ENCODE data around the gene BIRC2.

Gene BIRC2

GRCh38 chr11:102316346-102316904, 30.6 kb upstream of the BIRC2 start:
- Mint-ChIP-seq H3K9me3 (no peaks in the 10 kb centered on the region), H3K4me3 (peak overlapping the region; percentile 79), H3K27ac (peak overlapping the region; percentile 96), H3K4me1 (peaks cover 45% of the 10 kb centered on the region), H3K36me3 (peaks cover 27% of the 10 kb centered on the region), H3K27me3 (no peaks in the 10 kb centered on the region)
- ATAC-seq (ENCODE audit: low read depth) (no peak), DNase-seq (ENCODE audit: low spot score in 2 of 2) (no peak)

- Mint-ChIP-seq H3K9me3 (no peaks in the 10 kb centered on the region), H3K27me3 (no peaks in the 10 kb centered on the region), H3K36me3 (peaks cover 33% of the 10 kb centered on the region), H3K4me1 (peaks cover 48% of the 10 kb centered on the region), H3K27ac (peak within 1 kb of the TSS; percentile 96), H3K4me3 (peak within 1 kb of the TSS; percentile 94)
- ATAC-seq (ENCODE audit: low read depth) (peak; percentile 82), DNase-seq (ENCODE audit: low spot score in 2 of 2) (peak; percentile 89 to 93)
These were observed 29.8 kb upstream of the BIRC2 start, which contains the start of gene BIRC3 for GRCh38 chr11:102317099-102317767. BIRC3 (plus strand) TSS chr11:102317484; CDS start chr11:102324510, 7,026 bp downstream.

GRCh38 chr11:102317768-102318103, 29.3 kb upstream of the BIRC2 start:
- peaks cover 34% of the 10 kb centered on the region for H3K36me3 Mint-ChIP-seq
- no peak for ATAC-seq (ENCODE audit: low read depth)

GRCh38 chr11:102318469-102318868, 28.5 kb upstream of the BIRC2 start:
- peak in 1 of 2 donors; percentile 38 for DNase-seq (ENCODE audit: low spot score in 2 of 2)
- peak; percentile 7 for ATAC-seq (ENCODE audit: low read depth)
- peak overlapping the region; percentile 96 for H3K27ac Mint-ChIP-seq
- H3K4me3 Mint-ChIP-seq = peak overlapping the region; percentile 94
- H3K27me3 Mint-ChIP-seq = no peaks in the 10 kb centered on the region
- H3K36me3 Mint-ChIP-seq = peaks cover 35% of the 10 kb centered on the region
- H3K4me1 Mint-ChIP-seq = peaks cover 42% of the 10 kb centered on the region
- no peaks in the 10 kb centered on the region for H3K9me3 Mint-ChIP-seq

More at GRCh38 chr11:102317768-102318103, 29.3 kb upstream of the BIRC2 start:
- H3K4me3 Mint-ChIP-seq = peak overlapping the region; percentile 94
- no peaks in the 10 kb centered on the region for H3K27me3 Mint-ChIP-seq
- no peak for DNase-seq (ENCODE audit: low spot score in 2 of 2)
- H3K4me1 Mint-ChIP-seq = peaks cover 48% of the 10 kb centered on the region
- peak overlapping the region; percentile 96 for H3K27ac Mint-ChIP-seq
- no peaks in the 10 kb centered on the region for H3K9me3 Mint-ChIP-seq

- ATAC-seq (ENCODE audit: low read depth) (no peak), DNase-seq (ENCODE audit: low spot score in 2 of 2) (no peak)
- Mint-ChIP-seq H3K36me3 (peaks cover 39% of the 10 kb centered on the region), H3K4me3 (peak overlapping the region; percentile 94), H3K27ac (peak overlapping the region; percentile 96), H3K27me3 (no peaks in the 10 kb centered on the region), H3K4me1 (peaks cover 39% of the 10 kb centered on the region), H3K9me3 (no peaks in the 10 kb centered on the region)
These were observed 27.5 kb upstream of the BIRC2 start for GRCh38 chr11:102319544-102319943.

GRCh38 chr11:102320188-102320587, 26.8 kb upstream of the BIRC2 start:
- H3K36me3 Mint-ChIP-seq = peaks cover 42% of the 10 kb centered on the region
- peak overlapping the region; percentile 96 for H3K27ac Mint-ChIP-seq
- H3K27me3 Mint-ChIP-seq = no peaks in the 10 kb centered on the region
- ATAC-seq (ENCODE audit: low read depth) (no peak), DNase-seq (ENCODE audit: low spot score in 2 of 2) (no peak)
- H3K4me3 Mint-ChIP-seq = peak overlapping the region; percentile 94
- no peaks in the 10 kb centered on the region for H3K9me3 Mint-ChIP-seq
- H3K4me1 Mint-ChIP-seq = peaks cover 41% of the 10 kb centered on the region

GRCh38 chr11:102320679-102321078, 26.3 kb upstream of the BIRC2 start:
- H3K4me3 Mint-ChIP-seq = peak overlapping the region; percentile 94
- no peaks in the 10 kb centered on the region for H3K27me3 Mint-ChIP-seq
- H3K4me1 Mint-ChIP-seq = peaks cover 40% of the 10 kb centered on the region
- no peak for DNase-seq (ENCODE audit: low spot score in 2 of 2)
- peak overlapping the region; percentile 96 for H3K27ac Mint-ChIP-seq
- peaks cover 42% of the 10 kb centered on the region for H3K36me3 Mint-ChIP-seq
- no peaks in the 10 kb centered on the region for H3K9me3 Mint-ChIP-seq
- no peak for ATAC-seq (ENCODE audit: low read depth)

- Mint-ChIP-seq H3K36me3 (peaks cover 48% of the 10 kb centered on the region), H3K27ac (peak overlapping the region; percentile 92), H3K9me3 (no peaks in the 10 kb centered on the region), H3K4me1 (peaks cover 37% of the 10 kb centered on the region), H3K27me3 (no peaks in the 10 kb centered on the region), H3K4me3 (peak overlapping the region; percentile 83)
- DNase-seq (ENCODE audit: low spot score in 2 of 2) (no peak), ATAC-seq (ENCODE audit: low read depth) (no peak)
These were observed 24.5 kb upstream of the BIRC2 start for GRCh38 chr11:102322560-102322959.

GRCh38 chr11:102323542-102324251, 23.3 kb upstream of the BIRC2 start:
- H3K27ac Mint-ChIP-seq = peak overlapping the region; percentile 81
- peaks cover 42% of the 10 kb centered on the region for H3K36me3 Mint-ChIP-seq

GRCh38 chr11:102325088-102325487, 21.9 kb upstream of the BIRC2 start:
- H3K4me3 Mint-ChIP-seq = peak overlapping the region; percentile 19
- no peaks in the 10 kb centered on the region for H3K27me3 Mint-ChIP-seq
- peaks cover 38% of the 10 kb centered on the region for H3K36me3 Mint-ChIP-seq
- DNase-seq (ENCODE audit: low spot score in 2 of 2) (no peak), ATAC-seq (ENCODE audit: low read depth) (peak; percentile 32)
- no peaks in the 10 kb centered on the region for H3K9me3 Mint-ChIP-seq
- H3K27ac Mint-ChIP-seq = peak overlapping the region; percentile 81
- H3K4me1 Mint-ChIP-seq = peaks cover 31% of the 10 kb centered on the region

More at GRCh38 chr11:102323542-102324251, 23.3 kb upstream of the BIRC2 start:
- Mint-ChIP-seq H3K4me3 (no peak overlapping the region), H3K27me3 (no peaks in the 10 kb centered on the region), H3K4me1 (peaks cover 33% of the 10 kb centered on the region), H3K9me3 (no peaks in the 10 kb centered on the region)
- no peak for ATAC-seq (ENCODE audit: low read depth)
- no peak for DNase-seq (ENCODE audit: low spot score in 2 of 2)

- H3K36me3 Mint-ChIP-seq = peaks cover 43% of the 10 kb centered on the region
- peaks cover 25% of the 10 kb centered on the region for H3K4me1 Mint-ChIP-seq
- H3K9me3 Mint-ChIP-seq = no peaks in the 10 kb centered on the region
- no peak overlapping the region for H3K27ac Mint-ChIP-seq
- DNase-seq (ENCODE audit: low spot score in 2 of 2) (no peak), ATAC-seq (ENCODE audit: low read depth) (no peak)
- no peak overlapping the region for H3K4me3 Mint-ChIP-seq
- H3K27me3 Mint-ChIP-seq = no peaks in the 10 kb centered on the region
These were observed 18.3 kb upstream of the BIRC2 start for GRCh38 chr11:102328748-102329147.

- no peaks in the 10 kb centered on the region for H3K27me3 Mint-ChIP-seq
- no peak for DNase-seq (ENCODE audit: low spot score in 2 of 2)
- peak overlapping the region; percentile 83 for H3K27ac Mint-ChIP-seq
- no peak for ATAC-seq (ENCODE audit: low read depth)
- no peaks in the 10 kb centered on the region for H3K9me3 Mint-ChIP-seq
- H3K4me1 Mint-ChIP-seq = peaks cover 19% of the 10 kb centered on the region
- H3K36me3 Mint-ChIP-seq = peaks cover 36% of the 10 kb centered on the region
- H3K4me3 Mint-ChIP-seq = no peak overlapping the region
These were observed 16.8 kb upstream of the BIRC2 start for GRCh38 chr11:102330231-102330630.

GRCh38 chr11:102331341-102331740, 15.7 kb upstream of the BIRC2 start:
- Mint-ChIP-seq H3K27ac (peak overlapping the region; percentile 49), H3K36me3 (peaks cover 34% of the 10 kb centered on the region), H3K4me3 (no peak overlapping the region), H3K27me3 (no peaks in the 10 kb centered on the region), H3K4me1 (peaks cover 19% of the 10 kb centered on the region), H3K9me3 (no peaks in the 10 kb centered on the region)
- ATAC-seq (ENCODE audit: low read depth) = no peak
- DNase-seq (ENCODE audit: low spot score in 2 of 2) = no peak

GRCh38 chr11:102332611-102332994, 14.4 kb upstream of the BIRC2 start:
- H3K27me3 Mint-ChIP-seq = no peaks in the 10 kb centered on the region
- ATAC-seq (ENCODE audit: low read depth) (no peak), DNase-seq (ENCODE audit: low spot score in 2 of 2) (no peak)
- H3K4me3 Mint-ChIP-seq = no peak overlapping the region
- H3K9me3 Mint-ChIP-seq = no peaks in the 10 kb centered on the region
- H3K4me1 Mint-ChIP-seq = peaks cover 16% of the 10 kb centered on the region
- H3K27ac Mint-ChIP-seq = peak overlapping the region; percentile 82
- peaks cover 29% of the 10 kb centered on the region for H3K36me3 Mint-ChIP-seq

Data from memory B cell (primary cell).